A673 (cell line): Measurements from ENCODE around the gene LYRM4. TPM values are rescaled to one million over a fixed set of nuclear protein-coding genes. Genes with fewer than 3 reads are reported as not detected.

Source experiments
- BruUV-seq: library from RNA; stranded (reverse); fragments of 400-500 nt; replicated peaks from 2 replicates; lab custom pipeline; 2021; lab: Mats Ljungman, UMichigan
- CTCF ChIA-PET: fragments of 300-600 bp; sonication (Branson Sonifier 250); formaldehyde crosslinking; loops from one replicate; lab custom pipeline; 2022; ENCODE audit warnings: antibody characterized with exemption; lab: Charles Lee
- POLR2A ChIA-PET: fragments of 300-600 bp; sonication (Branson Sonifier 250); formaldehyde crosslinking; loops from one replicate; lab custom pipeline; 2022; ENCODE audit warnings: antibody characterized with exemption; ENCODE audit not compliant: low non-redundant PET; lab: Charles Lee
- DNase-seq: peaks from one replicate; pipeline ENCODE4 v3.0.0-alpha.2; 2015; ENCODE audit warnings: low spot score
- H3K27ac ChIP-seq: fragments of 200-600 bp; sonication (generic); 2 replicates; pipeline ENCODE4 v1.5.1; 2016; ENCODE audit warnings: mixed run types, low read depth, mild to moderate bottlenecking, mixed read lengths, antibody characterized with exemption, low read length; ENCODE audit not compliant: poor library complexity, severe bottlenecking
- H3K27me3 ChIP-seq: fragments of 200-600 bp; sonication (generic); replicated peaks from 2 replicates; pipeline ENCODE4 v1.6.1; 2017; ENCODE audit warnings: mixed run types, low read depth, mild to moderate bottlenecking, mixed read lengths, antibody characterized with exemption, low read length; ENCODE audit not compliant: insufficient read depth, poor library complexity
- H3K36me3 ChIP-seq: fragments of 200-600 bp; sonication (generic); 2 replicates; pipeline ENCODE4 v1.6.1; 2016; ENCODE audit warnings: mixed run types, mild to moderate bottlenecking, mixed read lengths, antibody characterized with exemption, low read length; ENCODE audit not compliant: insufficient read depth, poor library complexity, severe bottlenecking
- H3K4me1 ChIP-seq: fragments of 200-600 bp; sonication (generic); 2 replicates; pipeline ENCODE4 v1.6.1; 2017; ENCODE audit warnings: mixed run types, mild to moderate bottlenecking, mixed read lengths, antibody characterized with exemption, low read length; ENCODE audit not compliant: insufficient read depth, poor library complexity, severe bottlenecking
- H3K4me3 ChIP-seq: fragments of 200-600 bp; sonication (generic); 2 replicates; pipeline ENCODE4 v1.5.1; 2016; ENCODE audit warnings: low read depth, mixed run types, mild to moderate bottlenecking, mixed read lengths, low read length; ENCODE audit not compliant: poor library complexity, severe bottlenecking
- H3K9me3 ChIP-seq: fragments of 200-600 bp; sonication (generic); 2 replicates; pipeline ENCODE4 v1.6.1; 2016; ENCODE audit warnings: mixed run types, low read depth, mild to moderate bottlenecking, mixed read lengths, antibody characterized with exemption, low read length; ENCODE audit not compliant: poor library complexity, severe bottlenecking
- EZH2 ChIP-seq: fragments of 200-600 bp; sonication (generic); IDR thresholded peaks from 2 replicates; pipeline ENCODE4 v1.6.1; 2017; ENCODE audit warnings: borderline replicate concordance, low read depth, mild to moderate bottlenecking, mixed read lengths, antibody characterized with exemption, low read length; ENCODE audit not compliant: poor library complexity, severe bottlenecking
- intact Hi-C: fragments of 100-400 bp; cut with micrococcal nuclease; formaldehyde crosslinking; loops from one replicate; pipeline ENCODE4 v1.10.0; 2022; ENCODE audit not compliant: unreplicated experiment
- total RNA-seq: library from RNA; stranded (reverse); gene quantifications from 2 replicates; pipeline ENCODE4 v1.2.3, GENCODE V29; 2021
- TF ChIP-seq, protein P1 (sequence below): fragments of 300-800, 200-600 bp; sonication (generic); conservative IDR thresholded peaks from 2 replicates; pipeline ENCODE4 v1.5.1; 2017; ENCODE audit warnings: low read depth, mild to moderate bottlenecking, antibody characterized with exemption, low read length, moderate library complexity, mixed read lengths

LYRM4 gene
- total RNA-seq, 1 experiment from 2014 or later, result 53.6 TPM

DNA sequence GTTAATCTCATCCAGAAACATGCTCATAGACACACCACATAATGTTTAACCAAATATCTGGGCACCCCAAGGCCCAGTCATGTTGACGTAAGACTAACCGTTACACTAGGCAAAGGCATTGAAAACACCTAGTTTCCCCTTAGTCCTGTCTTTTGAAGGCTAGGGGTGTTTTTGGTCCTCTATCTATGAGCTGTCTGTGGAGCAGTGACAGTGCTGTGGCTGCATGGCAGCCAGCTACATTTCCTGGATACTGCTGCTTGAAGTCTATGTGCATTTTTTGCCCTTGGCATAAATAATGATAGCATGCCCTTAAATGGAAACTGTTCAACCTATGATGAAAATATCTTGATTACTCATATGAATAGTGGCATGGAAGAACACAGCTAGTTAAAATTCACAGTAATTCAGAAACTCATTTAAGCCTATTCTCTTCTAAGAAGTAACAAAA is 19.2 kb upstream of the LYRM4 start:
- intact Hi-C loops, result no loop called here
- POLR2A ChIA-PET, result no interaction called here

DNA sequence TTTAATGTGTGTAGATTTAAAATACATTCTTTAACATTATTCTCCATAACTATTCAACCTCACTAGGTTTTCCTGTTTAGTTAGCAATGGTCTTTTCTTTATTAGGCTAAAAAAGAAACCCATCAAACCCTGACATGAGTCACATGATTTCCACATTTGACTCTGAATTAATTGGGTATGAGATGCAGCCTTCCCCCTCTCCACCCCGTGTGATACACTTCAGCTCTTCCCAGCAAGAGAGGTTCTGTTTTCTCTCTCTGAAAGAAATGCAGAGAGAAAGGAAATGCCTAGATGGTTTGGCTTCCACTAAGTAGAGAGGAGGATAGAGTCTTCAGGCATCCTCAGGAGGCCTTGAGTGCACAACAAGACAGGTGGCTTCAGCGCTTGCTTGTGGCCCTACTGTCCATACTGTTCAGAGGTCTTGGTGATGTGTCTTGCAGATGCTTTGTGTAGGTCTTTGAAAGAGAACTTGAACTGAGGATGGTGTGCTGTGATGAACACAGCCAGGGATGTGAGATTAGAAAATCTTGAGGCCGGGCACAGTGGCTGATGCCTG is 17.9 kb upstream of the LYRM4 start:
- ChIA-PET POLR2A (no interaction called here), CTCF (no interaction called here)
- H3K4me3 ChIP-seq, result no peak overlapping the region
- DNase-seq, result no peak
- H3K27me3 ChIP-seq, result no peaks in the 10 kb centered on the region
- H3K27ac ChIP-seq, result no peak overlapping the region
- no peak for TF ChIP-seq EZH2
- TF ChIP-seq, protein P1, sequence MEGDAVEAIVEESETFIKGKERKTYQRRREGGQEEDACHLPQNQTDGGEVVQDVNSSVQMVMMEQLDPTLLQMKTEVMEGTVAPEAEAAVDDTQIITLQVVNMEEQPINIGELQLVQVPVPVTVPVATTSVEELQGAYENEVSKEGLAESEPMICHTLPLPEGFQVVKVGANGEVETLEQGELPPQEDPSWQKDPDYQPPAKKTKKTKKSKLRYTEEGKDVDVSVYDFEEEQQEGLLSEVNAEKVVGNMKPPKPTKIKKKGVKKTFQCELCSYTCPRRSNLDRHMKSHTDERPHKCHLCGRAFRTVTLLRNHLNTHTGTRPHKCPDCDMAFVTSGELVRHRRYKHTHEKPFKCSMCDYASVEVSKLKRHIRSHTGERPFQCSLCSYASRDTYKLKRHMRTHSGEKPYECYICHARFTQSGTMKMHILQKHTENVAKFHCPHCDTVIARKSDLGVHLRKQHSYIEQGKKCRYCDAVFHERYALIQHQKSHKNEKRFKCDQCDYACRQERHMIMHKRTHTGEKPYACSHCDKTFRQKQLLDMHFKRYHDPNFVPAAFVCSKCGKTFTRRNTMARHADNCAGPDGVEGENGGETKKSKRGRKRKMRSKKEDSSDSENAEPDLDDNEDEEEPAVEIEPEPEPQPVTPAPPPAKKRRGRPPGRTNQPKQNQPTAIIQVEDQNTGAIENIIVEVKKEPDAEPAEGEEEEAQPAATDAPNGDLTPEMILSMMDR, result no peak
- H3K36me3 ChIP-seq, result no peaks in the 10 kb centered on the region
- no peaks in the 10 kb centered on the region for H3K4me1 ChIP-seq
- no peaks in the 10 kb centered on the region for H3K9me3 ChIP-seq
- intact Hi-C loops, result no loop called here
- BruUV-seq, result no TSS peak

More for the DNA sequence above, 19.2 kb upstream of the LYRM4 start:
- no peaks in the 10 kb centered on the region for H3K9me3 ChIP-seq
- no peaks in the 10 kb centered on the region for H3K36me3 ChIP-seq
- no peaks in the 10 kb centered on the region for H3K4me1 ChIP-seq
- H3K4me3 ChIP-seq, result no peak overlapping the region
- H3K27me3 ChIP-seq, result no peaks in the 10 kb centered on the region
- no peak overlapping the region for H3K27ac ChIP-seq
- CTCF ChIA-PET, result no interaction called here
- TF ChIP-seq, protein P1, result no peak
- TF ChIP-seq EZH2, result no peak
- no peak for DNase-seq
- BruUV-seq, result no TSS peak

DNA sequence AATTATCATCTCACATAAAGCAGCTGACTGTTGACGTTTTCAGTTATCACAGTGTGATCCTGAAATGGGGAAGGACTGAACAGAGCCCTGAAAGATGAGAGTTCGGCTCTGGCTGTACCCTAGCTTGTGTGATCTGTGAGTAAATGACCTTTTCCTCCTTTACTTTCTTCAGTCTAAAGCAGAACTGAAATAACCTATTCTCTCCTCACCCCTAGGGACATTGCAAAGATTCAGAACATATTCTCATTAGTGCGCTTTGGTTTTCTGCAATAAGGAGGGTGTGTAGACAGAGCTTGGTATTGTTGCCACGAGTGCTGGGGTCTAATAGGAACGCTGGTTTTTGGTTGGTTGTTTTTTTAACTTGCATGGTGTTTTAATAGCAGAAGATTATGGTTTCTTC is 17.3 kb upstream of the LYRM4 start:
- no TSS peak for BruUV-seq
- POLR2A ChIA-PET, result no interaction called here

More for the DNA sequence above, 17.3 kb upstream of the LYRM4 start:
- Histone ChIP-seq H3K27ac (no peak overlapping the region), H3K36me3 (no peaks in the 10 kb centered on the region), H3K9me3 (no peaks in the 10 kb centered on the region), H3K4me3 (no peak overlapping the region), H3K4me1 (no peaks in the 10 kb centered on the region), H3K27me3 (no peaks in the 10 kb centered on the region)
- CTCF ChIA-PET, result no interaction called here
- intact Hi-C loops, result no loop called here
- DNase-seq, result no peak
- TF ChIP-seq, protein P1, result no peak
- no peak for TF ChIP-seq EZH2
